RWPE1 (cell line): Measurements from ENCODE around the gene SV2C.

Experiments used
- CTCF ChIA-PET: fragments of 350-600 bp; sonication (Branson Sonifier 250); formaldehyde crosslinking; extraction: SDS; loops from one replicate; lab custom pipeline; 2021; lab: Yijun Ruan, JAX
- POLR2A ChIA-PET: fragments of 400-600 bp; formaldehyde crosslinking; extraction: SDS; loops from one replicate; lab custom pipeline; 2020; ENCODE audit warnings: antibody characterized with exemption; ENCODE audit not compliant: low non-redundant PET; lab: Yijun Ruan, JAX
- DNase-seq: peaks from one replicate; pipeline ENCODE4 v3.0.0; 2012; ENCODE audit warnings: low spot score
- H3K27ac ChIP-seq: fragments of 450-650 bp; 2 replicates; pipeline ENCODE4 v1.5.1; 2017
- TF ChIP-seq, protein P1 (sequence below): fragments of 450-650 bp; conservative IDR thresholded peaks from 2 replicates; pipeline ENCODE4 v1.5.1; 2017; ENCODE audit warnings: low read depth, mild to moderate bottlenecking

The SV2C gene

DNA sequence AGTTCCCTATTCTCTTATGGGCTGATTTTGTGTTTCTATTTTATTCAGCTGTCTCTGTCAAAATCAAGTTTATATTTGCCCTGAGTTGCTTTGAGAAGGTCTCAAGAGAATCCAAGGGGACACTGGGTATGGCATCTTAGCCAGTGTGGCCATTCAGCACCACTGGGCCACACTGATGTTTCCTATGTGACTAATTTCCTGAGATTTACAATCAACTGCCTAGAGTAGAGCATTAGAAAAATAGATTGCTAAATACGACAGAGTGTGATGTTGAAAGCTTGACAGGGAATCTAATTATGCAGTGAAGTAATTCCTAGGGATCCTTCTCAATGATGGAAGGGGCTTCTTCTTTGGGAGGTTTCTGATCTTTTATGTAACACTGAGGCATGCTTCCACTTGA lies 141.7 kb downstream of the SV2C start:
- ChIA-PET CTCF (interaction anchor here (0.5 kb wide), 1 partner anchor 1646 kb away, joined by 3 read pairs; no protein-coding TSS in a partner anchor), POLR2A (no interaction called here)
- TF ChIP-seq, protein P1, sequence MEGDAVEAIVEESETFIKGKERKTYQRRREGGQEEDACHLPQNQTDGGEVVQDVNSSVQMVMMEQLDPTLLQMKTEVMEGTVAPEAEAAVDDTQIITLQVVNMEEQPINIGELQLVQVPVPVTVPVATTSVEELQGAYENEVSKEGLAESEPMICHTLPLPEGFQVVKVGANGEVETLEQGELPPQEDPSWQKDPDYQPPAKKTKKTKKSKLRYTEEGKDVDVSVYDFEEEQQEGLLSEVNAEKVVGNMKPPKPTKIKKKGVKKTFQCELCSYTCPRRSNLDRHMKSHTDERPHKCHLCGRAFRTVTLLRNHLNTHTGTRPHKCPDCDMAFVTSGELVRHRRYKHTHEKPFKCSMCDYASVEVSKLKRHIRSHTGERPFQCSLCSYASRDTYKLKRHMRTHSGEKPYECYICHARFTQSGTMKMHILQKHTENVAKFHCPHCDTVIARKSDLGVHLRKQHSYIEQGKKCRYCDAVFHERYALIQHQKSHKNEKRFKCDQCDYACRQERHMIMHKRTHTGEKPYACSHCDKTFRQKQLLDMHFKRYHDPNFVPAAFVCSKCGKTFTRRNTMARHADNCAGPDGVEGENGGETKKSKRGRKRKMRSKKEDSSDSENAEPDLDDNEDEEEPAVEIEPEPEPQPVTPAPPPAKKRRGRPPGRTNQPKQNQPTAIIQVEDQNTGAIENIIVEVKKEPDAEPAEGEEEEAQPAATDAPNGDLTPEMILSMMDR: no peak
- DNase-seq: no peak
- H3K27ac ChIP-seq: no peak overlapping the region

DNA sequence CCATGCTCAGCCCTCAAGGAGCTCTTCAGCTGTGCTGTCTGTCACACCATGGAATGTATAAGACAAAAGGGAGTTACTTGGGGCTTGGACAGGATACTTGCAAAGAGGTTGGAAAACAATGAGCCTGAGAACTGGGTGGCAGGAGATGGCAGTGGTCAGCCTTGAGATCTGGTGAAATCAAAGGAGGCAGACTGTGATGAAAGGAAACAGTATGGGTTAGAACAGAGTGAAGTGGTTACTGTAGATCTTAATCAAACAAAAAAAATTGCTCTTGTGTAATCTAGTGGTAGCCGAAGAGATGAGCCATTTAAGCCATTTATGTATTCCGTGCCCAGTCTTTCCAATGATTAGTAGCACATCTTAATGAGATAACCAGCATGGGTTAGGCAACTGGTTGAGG lies 142.2 kb downstream of the SV2C start:
- no peak overlapping the region for H3K27ac ChIP-seq
- no peak for DNase-seq
- TF ChIP-seq, protein P1: no peak
- ChIA-PET POLR2A (no interaction called here), CTCF (interaction anchor here (0.5 to 0.7 kb wide), 2 partner anchors 29 to 1646 kb away, joined by 3 read pairs; no protein-coding TSS in a partner anchor)

DNA sequence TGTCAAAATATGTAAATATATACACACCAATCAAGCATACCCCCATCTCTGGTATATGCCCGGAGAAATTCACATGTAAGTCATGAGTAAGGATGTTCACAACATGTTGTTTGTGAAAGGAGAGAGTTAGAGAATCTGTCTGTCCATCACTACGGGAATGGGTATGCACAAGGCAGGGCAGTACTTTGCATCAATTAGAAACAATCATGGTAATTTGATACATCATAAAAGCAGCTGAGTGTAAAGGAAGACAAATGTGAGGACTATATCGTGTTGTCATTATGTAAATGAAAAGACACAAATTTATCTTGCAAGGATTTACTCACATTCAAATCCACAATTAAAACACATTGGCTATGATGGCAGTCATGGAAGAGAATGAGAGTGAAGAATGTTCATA lies 146.7 kb downstream of the SV2C start:
- TF ChIP-seq, protein P1: no peak
- CTCF ChIA-PET: interaction anchor here (0.7 to 1.7 kb wide), 2 partner anchors 27 to 64 kb away, joined by 3 to 5 read pairs; no protein-coding TSS in a partner anchor

DNA sequence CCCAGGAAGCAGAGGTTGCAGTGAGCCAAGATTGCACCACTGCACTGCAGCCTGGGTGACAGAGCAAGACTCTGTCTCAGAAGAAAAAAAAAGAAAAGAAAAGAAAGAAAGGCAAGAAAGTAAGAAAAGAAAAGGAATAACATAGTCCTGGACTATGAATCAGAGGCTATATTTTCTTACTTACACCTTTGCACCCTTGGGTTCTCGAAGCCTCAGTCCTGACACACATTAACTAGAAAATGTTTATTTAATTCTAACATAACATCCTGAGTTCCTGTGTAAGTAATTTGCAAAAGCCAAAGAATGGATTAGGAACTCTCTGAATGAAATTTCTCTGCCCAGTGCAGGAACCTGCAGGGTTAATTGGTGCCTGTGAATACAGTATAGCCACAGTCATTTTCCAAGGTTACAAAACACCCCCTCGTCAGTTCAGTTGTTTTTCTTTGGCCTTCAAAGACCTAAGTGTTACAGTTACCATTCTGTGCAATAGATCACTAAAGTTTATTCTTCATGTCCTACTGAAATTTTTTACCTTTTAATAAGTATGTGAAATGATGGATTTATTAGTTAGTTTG lies 147.6 kb downstream of the SV2C start:
- DNase-seq: no peak
- POLR2A ChIA-PET: no interaction called here
- no peak overlapping the region for H3K27ac ChIP-seq
- CTCF ChIA-PET: interaction anchor here (0.7 kb wide), 1 partner anchor 64 kb away, joined by 3 read pairs; no protein-coding TSS in a partner anchor
- TF ChIP-seq, protein P1: no peak

More for the DNA sequence above, 146.7 kb downstream of the SV2C start:
- DNase-seq: no peak
- POLR2A ChIA-PET: no interaction called here
- no peak overlapping the region for H3K27ac ChIP-seq

DNA sequence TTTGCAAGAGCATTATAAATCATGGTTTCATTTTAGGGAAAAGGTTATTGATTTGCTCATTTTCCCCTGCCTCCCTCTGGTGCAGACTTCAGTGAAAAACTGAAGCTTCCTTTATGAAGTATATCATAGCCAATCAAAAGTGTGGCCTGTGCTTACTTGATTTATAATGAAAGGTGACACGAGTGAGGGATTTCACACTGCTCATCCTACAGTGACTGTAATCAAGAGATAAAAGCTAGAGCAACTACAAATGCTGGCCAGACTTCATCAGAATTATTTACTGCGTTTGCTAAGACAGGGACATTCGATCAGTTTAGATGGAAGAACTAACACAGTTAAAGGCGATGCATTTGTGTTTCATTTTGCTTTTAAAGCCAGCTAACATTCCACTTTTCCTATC lies 151.5 kb downstream of the SV2C start:
- TF ChIP-seq, protein P1: no peak
- no peak for DNase-seq
- H3K27ac ChIP-seq: no peak overlapping the region
- ChIA-PET CTCF (interaction anchor here (1.3 kb wide), 1 partner anchor 22 kb away, joined by 3 read pairs; no protein-coding TSS in a partner anchor), POLR2A (no interaction called here)

DNA sequence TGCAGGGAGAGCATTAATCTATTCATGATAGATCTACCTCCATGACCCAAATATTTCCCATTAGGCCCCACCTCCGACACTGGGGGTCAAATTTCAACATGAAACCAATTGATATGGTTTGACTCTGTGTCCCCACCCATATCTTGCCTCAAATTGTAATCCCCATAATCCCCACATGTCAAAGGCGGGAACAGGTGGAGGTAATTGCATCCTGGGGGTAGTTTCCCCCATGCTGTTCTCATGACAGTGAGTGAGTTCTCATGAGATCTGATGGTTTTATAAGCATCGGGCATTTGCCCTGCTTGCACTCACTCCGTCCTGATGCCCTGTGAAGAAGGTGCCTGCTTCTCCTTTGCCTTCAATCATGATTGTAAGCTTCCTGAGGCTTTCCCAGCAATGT lies 153.5 kb downstream of the SV2C start:
- H3K27ac ChIP-seq: no peak overlapping the region
- no peak for DNase-seq
- ChIA-PET CTCF (interaction anchor here (0.7 to 1.0 kb wide), 2 partner anchors 9 to 62 kb away, joined by 3 read pairs; no protein-coding TSS in a partner anchor), POLR2A (no interaction called here)
- TF ChIP-seq, protein P1: no peak
